OCI-LY3 (cell line): Measurements from ENCODE around the gene CHST15.

ENCODE experiments used
- H2AFZ ChIP-seq: fragments of 200-600, 300-600 bp; shearing (Covaris generic); 2 replicates; pipeline ENCODE4 v1.6.0; 2014; ENCODE audit warnings: antibody characterized with exemption, low read depth, low read length
- H3K27ac ChIP-seq: fragments of 200-600, 300-600 bp; sonication (generic); 2 replicates; pipeline ENCODE4 v1.5.1; 2014; ENCODE audit warnings: mild to moderate bottlenecking, low read length, moderate library complexity, mixed read lengths
- H3K27me3 ChIP-seq: fragments of 200-600, 300-600 bp; sonication (generic); 2 replicates; pipeline ENCODE4 v1.6.1; 2014; ENCODE audit warnings: low read depth, low read length, mixed read lengths
- H3K36me3 ChIP-seq: fragments of 200-600, 300-600 bp; sonication (generic); replicated peaks from 2 replicates; pipeline ENCODE3; 2014; ENCODE audit warnings: low read depth, low read length, mixed read lengths
- H3K4me1 ChIP-seq: fragments of 300-600, 200-600 bp; sonication (generic); 2 replicates; pipeline ENCODE4 v1.6.1; 2014; ENCODE audit warnings: low read length, mixed read lengths
- H3K4me2 ChIP-seq: fragments of 200-600, 300-600 bp; sonication (generic); 2 replicates; pipeline ENCODE4 v1.6.1; 2014; ENCODE audit warnings: low read length, mixed read lengths
- H3K4me3 ChIP-seq: fragments of 300-600, 200-600 bp; sonication (generic); 2 replicates; pipeline ENCODE4 v1.5.1; 2014; ENCODE audit warnings: antibody characterized with exemption, mild to moderate bottlenecking, low read length, moderate library complexity
- H3K79me2 ChIP-seq: fragments of 300-600, 200-600 bp; shearing (Covaris generic); 2 replicates; pipeline ENCODE4 v1.6.1; 2014; ENCODE audit warnings: mild to moderate bottlenecking, low read length, mixed read lengths
- H3K9ac ChIP-seq: fragments of 300-600, 200-600 bp; shearing (Covaris generic); 2 replicates; pipeline ENCODE4 v1.6.0; 2014; ENCODE audit warnings: mild to moderate bottlenecking, low read length, moderate library complexity
- H3K9me3 ChIP-seq: fragments of 200-600, 300-600 bp; shearing (Covaris generic); 2 replicates; pipeline ENCODE4 v1.6.1; 2014; ENCODE audit warnings: low read length, mixed read lengths; ENCODE audit not compliant: insufficient read depth
- H4K20me1 ChIP-seq: fragments of 200-600, 300-600 bp; sonication (generic); 2 replicates; pipeline ENCODE4 v1.6.1; 2016; ENCODE audit warnings: low read length, mixed read lengths; ENCODE audit not compliant: insufficient read depth
- EZH2phosphoT487 ChIP-seq: fragments of 200-600 bp; shearing (Covaris generic); IDR thresholded peaks from 2 replicates; pipeline ENCODE4 v1.6.1; 2018; ENCODE audit warnings: antibody characterized with exemption, mixed run types, low read depth
- TF ChIP-seq, protein P1 (sequence below): fragments of 200-600, 300-600 bp; sonication (generic); IDR thresholded peaks from 2 replicates; pipeline ENCODE4 v1.5.1; 2014; ENCODE audit warnings: antibody characterized with exemption, low read length, low read depth

CHST15 gene

DNA sequence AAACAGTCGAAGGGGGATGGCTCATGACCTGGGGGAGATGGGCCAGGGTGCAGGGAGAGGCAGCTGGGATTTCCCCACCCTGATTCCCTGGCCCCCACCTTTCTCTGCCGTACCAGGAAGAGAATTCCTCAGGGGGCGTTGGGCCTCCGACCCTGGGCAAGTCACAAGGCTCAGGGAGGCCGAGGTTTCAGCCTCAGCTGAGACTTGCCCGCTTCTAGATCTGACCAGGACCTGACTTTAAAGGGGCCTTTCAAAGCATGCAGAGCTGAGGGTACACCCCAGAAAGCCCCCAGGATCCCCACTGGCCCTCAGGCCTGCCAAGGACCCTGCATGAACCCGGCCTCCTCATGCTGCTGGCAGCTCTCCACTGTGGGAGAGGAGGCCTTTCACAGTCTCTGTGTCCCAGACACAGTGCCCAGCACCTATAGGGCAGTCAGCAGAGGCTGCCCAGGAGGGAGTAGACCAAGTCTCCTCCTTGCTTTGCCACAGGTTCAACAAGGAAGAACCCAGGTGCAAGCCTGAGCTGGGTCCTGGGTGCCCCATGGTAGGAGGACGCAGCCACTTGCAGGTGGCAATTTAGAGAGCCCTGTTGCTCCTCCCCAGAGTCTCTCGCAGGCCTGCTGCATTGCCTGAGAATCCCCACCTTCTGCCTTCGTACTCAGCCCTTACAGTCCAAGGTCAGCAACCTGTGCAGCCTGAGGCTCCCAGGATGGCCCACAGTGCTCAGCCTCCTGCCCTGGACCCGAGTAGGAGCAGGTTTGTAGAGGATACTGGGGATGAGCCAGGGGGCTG lies 89.3 kb downstream of the CHST15 start:
- Histone ChIP-seq H3K27me3 (no peaks in the 10 kb centered on the region), H3K9ac (no peak overlapping the region), H3K4me3 (no peak overlapping the region), H3K4me2 (no peak overlapping the region), H2AFZ (no peak overlapping the region), H4K20me1 (no peaks in the 10 kb centered on the region), H3K4me1 (no peaks in the 10 kb centered on the region), H3K9me3 (no peaks in the 10 kb centered on the region), H3K79me2 (no peaks in the 10 kb centered on the region), H3K27ac (no peak overlapping the region), H3K36me3 (no peaks in the 10 kb centered on the region)
- TF ChIP-seq, protein P1, sequence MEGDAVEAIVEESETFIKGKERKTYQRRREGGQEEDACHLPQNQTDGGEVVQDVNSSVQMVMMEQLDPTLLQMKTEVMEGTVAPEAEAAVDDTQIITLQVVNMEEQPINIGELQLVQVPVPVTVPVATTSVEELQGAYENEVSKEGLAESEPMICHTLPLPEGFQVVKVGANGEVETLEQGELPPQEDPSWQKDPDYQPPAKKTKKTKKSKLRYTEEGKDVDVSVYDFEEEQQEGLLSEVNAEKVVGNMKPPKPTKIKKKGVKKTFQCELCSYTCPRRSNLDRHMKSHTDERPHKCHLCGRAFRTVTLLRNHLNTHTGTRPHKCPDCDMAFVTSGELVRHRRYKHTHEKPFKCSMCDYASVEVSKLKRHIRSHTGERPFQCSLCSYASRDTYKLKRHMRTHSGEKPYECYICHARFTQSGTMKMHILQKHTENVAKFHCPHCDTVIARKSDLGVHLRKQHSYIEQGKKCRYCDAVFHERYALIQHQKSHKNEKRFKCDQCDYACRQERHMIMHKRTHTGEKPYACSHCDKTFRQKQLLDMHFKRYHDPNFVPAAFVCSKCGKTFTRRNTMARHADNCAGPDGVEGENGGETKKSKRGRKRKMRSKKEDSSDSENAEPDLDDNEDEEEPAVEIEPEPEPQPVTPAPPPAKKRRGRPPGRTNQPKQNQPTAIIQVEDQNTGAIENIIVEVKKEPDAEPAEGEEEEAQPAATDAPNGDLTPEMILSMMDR: no peak
- no peak for TF ChIP-seq EZH2phosphoT487

DNA sequence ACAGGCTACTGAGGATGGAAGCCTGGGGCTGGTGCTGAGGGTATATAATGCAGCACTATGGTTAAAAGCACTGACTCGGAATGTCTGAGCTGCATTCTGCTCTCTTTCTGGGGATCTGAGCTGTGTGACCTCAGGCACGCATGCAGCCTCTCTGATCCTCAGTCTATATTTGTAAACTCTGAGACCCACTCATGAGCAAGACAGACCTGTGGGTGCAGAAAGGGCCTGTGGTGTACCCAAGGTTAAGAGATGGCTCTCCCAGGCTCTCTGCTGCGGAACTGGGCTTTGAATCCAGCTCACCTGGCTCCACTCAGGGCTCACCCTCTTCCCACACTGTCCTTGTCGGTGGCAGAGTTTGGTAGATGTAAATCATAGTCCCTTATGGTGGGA lies 89.9 kb downstream of the CHST15 start:
- H3K9ac ChIP-seq: no peak overlapping the region
- no peaks in the 10 kb centered on the region for H3K36me3 ChIP-seq
- H3K79me2 ChIP-seq: no peaks in the 10 kb centered on the region
- no peak overlapping the region for H3K4me2 ChIP-seq
- H3K4me3 ChIP-seq: no peak overlapping the region
- H3K9me3 ChIP-seq: no peaks in the 10 kb centered on the region
- H2AFZ ChIP-seq: no peak overlapping the region
- H3K27me3 ChIP-seq: no peaks in the 10 kb centered on the region
- H3K27ac ChIP-seq: no peak overlapping the region
- TF ChIP-seq, protein P1: no peak
- no peak for TF ChIP-seq EZH2phosphoT487
- H4K20me1 ChIP-seq: no peaks in the 10 kb centered on the region
- H3K4me1 ChIP-seq: no peaks in the 10 kb centered on the region

DNA sequence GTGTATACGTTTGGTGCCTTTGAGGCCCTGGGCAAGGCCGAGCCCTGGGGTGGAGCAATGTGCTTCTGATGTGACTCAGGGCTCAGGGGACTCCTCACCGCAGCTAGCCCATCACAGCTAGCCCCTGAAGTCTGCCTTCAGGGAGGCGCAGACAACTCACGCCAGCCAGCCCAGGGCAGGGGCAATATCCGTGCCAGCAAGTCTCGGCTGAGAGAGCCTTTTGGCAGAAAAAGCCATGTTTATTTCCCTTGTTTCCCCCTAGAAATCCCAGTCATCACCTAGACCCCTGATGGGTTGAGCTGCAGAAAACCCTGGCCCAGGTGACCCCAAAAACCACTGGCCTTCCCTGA lies 90.4 kb downstream of the CHST15 start:
- TF ChIP-seq EZH2phosphoT487: no peak
- H3K4me3 ChIP-seq: no peak overlapping the region
- H3K9ac ChIP-seq: no peak overlapping the region
- H3K27me3 ChIP-seq: no peaks in the 10 kb centered on the region
- H3K79me2 ChIP-seq: no peaks in the 10 kb centered on the region
- no peaks in the 10 kb centered on the region for H3K4me1 ChIP-seq
- H4K20me1 ChIP-seq: no peaks in the 10 kb centered on the region
- H3K4me2 ChIP-seq: no peak overlapping the region
- H3K36me3 ChIP-seq: no peaks in the 10 kb centered on the region
- no peaks in the 10 kb centered on the region for H3K9me3 ChIP-seq
- H2AFZ ChIP-seq: no peak overlapping the region
- H3K27ac ChIP-seq: no peak overlapping the region

DNA sequence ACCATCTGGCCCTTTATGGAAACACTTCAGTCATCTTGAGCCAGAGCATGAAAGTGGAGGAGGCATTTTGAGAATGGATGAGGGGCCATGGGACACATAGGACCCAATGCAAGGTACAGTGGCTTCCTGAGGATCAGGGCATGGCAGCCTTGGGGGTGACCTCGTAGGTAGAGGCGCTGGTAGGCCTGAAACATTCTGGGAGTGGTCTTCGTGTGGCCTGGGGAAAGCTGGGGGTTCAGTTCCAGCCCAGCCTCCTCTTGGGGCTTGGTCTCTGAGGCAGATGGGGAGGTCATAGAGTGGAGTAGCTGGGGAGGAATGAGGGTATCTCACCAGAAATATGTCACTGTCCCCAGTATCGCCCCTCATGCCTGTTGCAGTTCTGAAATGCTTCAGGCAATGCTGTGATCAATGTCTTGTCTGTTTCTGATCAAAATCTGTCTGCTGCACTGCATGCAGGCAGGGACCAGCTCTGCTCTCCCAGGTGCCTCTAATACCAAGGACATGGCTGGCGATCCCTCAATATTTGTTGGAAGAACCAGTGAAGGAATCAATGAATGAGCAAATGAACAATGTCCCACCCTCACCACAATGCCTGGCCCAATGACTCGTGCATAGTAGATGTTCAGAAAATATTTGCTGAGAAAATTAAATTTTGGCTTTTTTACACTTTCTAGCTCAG lies 90.9 kb downstream of the CHST15 start:
- Histone ChIP-seq H3K79me2 (no peaks in the 10 kb centered on the region), H2AFZ (no peak overlapping the region), H3K4me2 (no peak overlapping the region), H3K4me3 (no peak overlapping the region), H3K27me3 (no peaks in the 10 kb centered on the region), H3K9ac (no peak overlapping the region), H3K27ac (no peak overlapping the region), H3K4me1 (no peaks in the 10 kb centered on the region), H4K20me1 (no peaks in the 10 kb centered on the region), H3K9me3 (no peaks in the 10 kb centered on the region), H3K36me3 (no peaks in the 10 kb centered on the region)
- TF ChIP-seq, protein P1: no peak
- no peak for TF ChIP-seq EZH2phosphoT487
